Right cardiac atrium (tissue), 5 donors: ENCODE data around the gene PCGF5. TPM values are rescaled to one million over a fixed set of nuclear protein-coding genes. Genes with fewer than 3 reads are reported as not detected.

ENCODE experiments used
- ATAC-seq, 2 donors: fragments of 200-7000 bp; cut with Tn5 transposase; one replicate each; pipeline versions ENCODE4 v1.8.0 to v1.9.1; 2020; ENCODE audit warnings: moderate library complexity in 2 of 2, mild to moderate bottlenecking in 1 of 2
- DNase-seq, 3 donors: peaks; one replicate each; pipeline ENCODE4 v3.0.0-alpha.2; 2020
- H3K27ac ChIP-seq: one replicate; pipeline ENCODE4 v1.5.1; 2013; ENCODE audit warnings: mild to moderate bottlenecking, low read length, control low read depth, moderate library complexity
- H3K27me3 ChIP-seq: one replicate; pipeline ENCODE4 v1.6.1; 2013; ENCODE audit not compliant: control insufficient read depth, insufficient read depth
- H3K4me1 ChIP-seq: one replicate; pipeline ENCODE4 v1.6.1; 2013; ENCODE audit warnings: low read length; ENCODE audit not compliant: control insufficient read depth, insufficient read depth
- H3K4me3 ChIP-seq: one replicate; pipeline ENCODE4 v1.5.1; 2013; ENCODE audit warnings: low read length, control low read depth
- H3K9me3 ChIP-seq: one replicate; pipeline ENCODE4 v1.6.1; 2013; ENCODE audit warnings: low read length; ENCODE audit not compliant: control insufficient read depth
- WGBS: extraction: QIAGEN DNeasy Blood & Tissue Kit; methylation state at CpG from one replicate; pipeline ENCODE4 v1.1.7; 2013; 5-methylcytosine and 5-hydroxymethylcytosine counted together
- intact Hi-C, 4 donors: fragments of 100-400 bp; cut with DNase I; formaldehyde crosslinking; loops; one replicate each; pipeline versions ENCODE4 v1.11.0 to v1.14.0; 2022 to 2023
- polyA plus RNA-seq: library from polyadenylated mRNA; stranded (reverse); fragments of 200-250 nt; gene quantifications from one replicate; pipeline ENCODE4 v1.2.3, GENCODE V29; 2013
- total RNA-seq, 4 donors: library from RNA; stranded (reverse); fragmentation: NEBNext Ultra II Directional; extraction: Animal tissue kit (Norgen Biotek cat#: 25700); gene quantifications; one replicate each; pipeline ENCODE4 v1.2.1, GENCODE V29; 2021
- donor health status: healthy with polysubstance abuse.
- donor health status: DM: no; HTN: yes; CAD: no.
- donor health status: DM: no; HTN: no; CAD: no.
- donor health status: DM: no; HTN: yes; CAD: no; lungs with severe emphysema.
- donor health status: DM: yes; HTN: yes; CAD: no.

The PCGF5 gene
- total and polyA plus RNA-seq, 5 donors, result 40.2 to 77.1 (median 56.8) TPM

- H3K4me1 ChIP-seq, result peaks cover 19% of the 10 kb centered on the region
- H3K27me3 ChIP-seq, result no peaks in the 10 kb centered on the region
- no peaks in the 10 kb centered on the region for H3K9me3 ChIP-seq
- no peak overlapping the region for H3K4me3 ChIP-seq
- intact Hi-C loops, result no loop called here
- whole genome bisulfite sequencing, result 83% methylated on average over 2 of the region's 2 CpGs
- no peak for ATAC-seq
- DNase-seq, result no peak
- H3K27ac ChIP-seq, result no peak overlapping the region
Observed at GRCh38 chr10:91194497-91195179, 25.8 kb upstream of the PCGF5 start.

- peaks cover 28% of the 10 kb centered on the region for H3K4me1 ChIP-seq
- ATAC-seq (no peak), DNase-seq (no peak)
- WGBS, result 59% methylated on average over 2 of the region's 2 CpGs
- intact Hi-C loops, result no loop called here
- no peak overlapping the region for H3K27ac ChIP-seq
- no peaks in the 10 kb centered on the region for H3K27me3 ChIP-seq
- H3K4me3 ChIP-seq, result no peak overlapping the region
- H3K9me3 ChIP-seq, result no peaks in the 10 kb centered on the region
Observed at GRCh38 chr10:91196268-91197048, 24.0 kb upstream of the PCGF5 start.

- peak overlapping the region; percentile 8 for H3K27ac ChIP-seq
- H3K9me3 ChIP-seq, result no peaks in the 10 kb centered on the region
- peak; percentile 54 to 72 (median 62) for DNase-seq
- H3K27me3 ChIP-seq, result no peaks in the 10 kb centered on the region
- H3K4me3 ChIP-seq, result no peak overlapping the region
- peaks cover 27% of the 10 kb centered on the region for H3K4me1 ChIP-seq
- intact Hi-C loops, result no loop called here
- ATAC-seq, result peak; percentile 77 to 85
- WGBS, result 33% methylated on average over 12 of the region's 12 CpGs
Observed at GRCh38 chr10:91197127-91197526, 23.3 kb upstream of the PCGF5 start.

- DNase-seq (no peak), ATAC-seq (peak; percentile 46 to 49)
- Histone ChIP-seq H3K9me3 (no peaks in the 10 kb centered on the region), H3K27me3 (no peaks in the 10 kb centered on the region), H3K4me1 (peaks cover 28% of the 10 kb centered on the region), H3K27ac (peak overlapping the region; percentile 81), H3K4me3 (no peak overlapping the region)
- WGBS, result 31% methylated on average over 1 of the region's 1 CpG
- intact Hi-C loops, result no loop called here
Observed at GRCh38 chr10:91198781-91199180, 21.7 kb upstream of the PCGF5 start.

- peak overlapping the region; percentile 36 for H3K27ac ChIP-seq
- H3K4me3 ChIP-seq, result no peak overlapping the region
- peaks cover 28% of the 10 kb centered on the region for H3K4me1 ChIP-seq
- H3K27me3 ChIP-seq, result no peaks in the 10 kb centered on the region
- no peak for DNase-seq
- no peaks in the 10 kb centered on the region for H3K9me3 ChIP-seq
- intact Hi-C loops, result no loop called here
- WGBS, result 45% methylated on average over 5 of the region's 5 CpGs
- peak; percentile 69 to 75 for ATAC-seq
Observed at GRCh38 chr10:91200314-91201212, 19.9 kb upstream of the PCGF5 start.

GRCh38 chr10:91201213-91201996 is 19.1 kb upstream of the PCGF5 start:
- 46% methylated on average over 3 of the region's 3 CpGs for WGBS
- ATAC-seq (no peak), DNase-seq (no peak)
- Histone ChIP-seq H3K27ac (peak overlapping the region; percentile 33), H3K27me3 (no peaks in the 10 kb centered on the region), H3K9me3 (no peaks in the 10 kb centered on the region), H3K4me1 (peaks cover 23% of the 10 kb centered on the region), H3K4me3 (no peak overlapping the region)
- intact Hi-C loops, result no loop called here

- Histone ChIP-seq H3K27me3 (no peaks in the 10 kb centered on the region), H3K9me3 (no peaks in the 10 kb centered on the region), H3K27ac (no peak overlapping the region), H3K4me1 (peaks cover 3% of the 10 kb centered on the region), H3K4me3 (no peak overlapping the region)
- 0% methylated on average over 1 of the region's 1 CpG for WGBS
- intact Hi-C loops, result no loop called here
- no peak for DNase-seq
- peak; percentile 16 to 31 for ATAC-seq
Observed at GRCh38 chr10:91206427-91206826, 14.0 kb upstream of the PCGF5 start.

- H3K27ac ChIP-seq, result no peak overlapping the region
Observed at GRCh38 chr10:91206837-91207474, 13.5 kb upstream of the PCGF5 start.

GRCh38 chr10:91208642-91209041 is 11.8 kb upstream of the PCGF5 start:
- Histone ChIP-seq H3K9me3 (no peaks in the 10 kb centered on the region), H3K4me3 (no peak overlapping the region), H3K27ac (no peak overlapping the region), H3K4me1 (no peaks in the 10 kb centered on the region), H3K27me3 (no peaks in the 10 kb centered on the region)
- DNase-seq (no peak), ATAC-seq (no peak)
- intact Hi-C loops, result no loop called here

More at GRCh38 chr10:91206837-91207474, 13.5 kb upstream of the PCGF5 start:
- 76% methylated on average over 3 of the region's 3 CpGs for WGBS
- ATAC-seq, result peak in 1 of 2 donors; percentile 29
- peaks cover 2% of the 10 kb centered on the region for H3K4me1 ChIP-seq
- intact Hi-C loops, result no loop called here
- no peaks in the 10 kb centered on the region for H3K27me3 ChIP-seq
- DNase-seq, result no peak
- no peak overlapping the region for H3K4me3 ChIP-seq
- H3K9me3 ChIP-seq, result no peaks in the 10 kb centered on the region

GRCh38 chr10:91210014-91210413 is 10.4 kb upstream of the PCGF5 start:
- no peak overlapping the region for H3K4me3 ChIP-seq
- intact Hi-C loops, result no loop called here
- DNase-seq (no peak), ATAC-seq (no peak)
- no peaks in the 10 kb centered on the region for H3K9me3 ChIP-seq
- no peak overlapping the region for H3K27ac ChIP-seq
- no peaks in the 10 kb centered on the region for H3K4me1 ChIP-seq
- no peaks in the 10 kb centered on the region for H3K27me3 ChIP-seq
- 89% methylated on average over 3 of the region's 3 CpGs for WGBS
